WERI-Rb-1 (cell line): Measurements from ENCODE around the gene ZDHHC11.
"Not testable (repeated sequence)": the region's sequence is repeated elsewhere in the genome, so short reads cannot be mapped to it uniquely, and the experiment has no call there.

ENCODE experiments used
- DNase-seq: peaks from one replicate; pipeline ENCODE4 v3.0.0-alpha.2; 2020
- H3K27ac ChIP-seq: fragments of 250-450 bp; sonication (Bioruptor Pico); 2 replicates; pipeline ENCODE4 v1.5.1; 2020; ENCODE audit warnings: mild to moderate bottlenecking, moderate library complexity
- H3K27me3 ChIP-seq: fragments of 250-450 bp; sonication (Bioruptor Pico); 2 replicates; pipeline ENCODE4 v1.5.1; 2021; ENCODE audit warnings: mild to moderate bottlenecking, low read depth, moderate library complexity; ENCODE audit not compliant: insufficient read depth, severe bottlenecking
- H3K36me3 ChIP-seq: fragments of 250-450 bp; sonication (Bioruptor Pico); 2 replicates; pipeline ENCODE4 v1.5.1; 2020; ENCODE audit warnings: mild to moderate bottlenecking, moderate library complexity
- H3K4me3 ChIP-seq: 2 replicates; pipeline ENCODE4 v1.5.1; 2011; ENCODE audit warnings: low read depth, mild to moderate bottlenecking, control low read depth, low read length
- H3K9me3 ChIP-seq: fragments of 250-450 bp; sonication (Bioruptor Pico); 2 replicates; pipeline ENCODE4 v1.5.1; 2021; ENCODE audit warnings: mild to moderate bottlenecking, moderate library complexity; ENCODE audit not compliant: severe bottlenecking
- TF ChIP-seq, protein P1 (sequence below): IDR thresholded peaks from 2 replicates; pipeline ENCODE4 v1.5.1; 2011; ENCODE audit warnings: low read depth, mild to moderate bottlenecking, control low read depth, inconsistent platforms, low read length

ZDHHC11 gene

DNA sequence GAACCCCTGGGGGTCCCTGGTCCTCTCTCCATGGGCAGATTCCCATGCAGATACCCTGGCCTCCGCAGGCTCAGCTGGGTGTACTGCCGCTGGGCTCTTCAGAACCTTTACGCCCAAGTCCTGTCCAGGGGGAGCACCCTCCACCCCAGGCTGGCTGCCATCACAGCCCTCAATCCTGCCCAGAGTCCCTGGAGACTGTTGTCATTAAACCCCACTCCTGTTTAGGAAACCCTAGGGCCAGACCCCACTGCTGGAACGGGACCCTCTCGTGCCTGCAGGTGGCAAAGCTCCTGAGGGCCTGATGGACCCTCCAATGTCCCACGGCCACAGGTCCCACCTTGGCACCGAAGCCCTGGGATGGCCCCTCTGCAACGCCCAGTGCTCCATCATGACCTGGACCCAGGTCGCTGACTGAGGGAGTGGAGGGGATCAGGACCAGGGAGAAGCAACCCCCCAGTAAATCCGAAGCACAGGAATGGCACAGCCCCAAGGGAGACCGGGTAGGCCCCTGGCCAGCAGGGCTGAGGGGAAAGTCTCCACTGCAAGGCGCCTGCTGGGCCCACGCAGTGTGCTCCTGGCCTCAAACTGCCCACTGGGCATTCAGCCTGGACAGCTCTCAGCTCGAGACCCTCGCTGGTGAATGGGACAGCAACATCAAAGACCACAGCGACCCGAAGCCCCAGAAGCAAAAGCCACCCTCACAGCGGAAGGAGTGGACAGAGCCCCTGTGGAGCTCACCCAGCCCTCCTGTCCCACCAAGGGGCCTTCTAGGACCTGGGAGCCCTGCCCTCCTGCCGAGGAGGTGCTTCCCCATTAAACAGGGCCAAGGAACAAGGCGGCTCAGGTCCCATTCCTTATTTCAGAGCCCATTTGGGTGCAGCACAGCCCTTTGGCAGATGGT lies 74.6 kb downstream of the ZDHHC11 start:
- no peak overlapping the region for H3K4me3 ChIP-seq
- DNase-seq = no peak
- TF ChIP-seq, protein P1, sequence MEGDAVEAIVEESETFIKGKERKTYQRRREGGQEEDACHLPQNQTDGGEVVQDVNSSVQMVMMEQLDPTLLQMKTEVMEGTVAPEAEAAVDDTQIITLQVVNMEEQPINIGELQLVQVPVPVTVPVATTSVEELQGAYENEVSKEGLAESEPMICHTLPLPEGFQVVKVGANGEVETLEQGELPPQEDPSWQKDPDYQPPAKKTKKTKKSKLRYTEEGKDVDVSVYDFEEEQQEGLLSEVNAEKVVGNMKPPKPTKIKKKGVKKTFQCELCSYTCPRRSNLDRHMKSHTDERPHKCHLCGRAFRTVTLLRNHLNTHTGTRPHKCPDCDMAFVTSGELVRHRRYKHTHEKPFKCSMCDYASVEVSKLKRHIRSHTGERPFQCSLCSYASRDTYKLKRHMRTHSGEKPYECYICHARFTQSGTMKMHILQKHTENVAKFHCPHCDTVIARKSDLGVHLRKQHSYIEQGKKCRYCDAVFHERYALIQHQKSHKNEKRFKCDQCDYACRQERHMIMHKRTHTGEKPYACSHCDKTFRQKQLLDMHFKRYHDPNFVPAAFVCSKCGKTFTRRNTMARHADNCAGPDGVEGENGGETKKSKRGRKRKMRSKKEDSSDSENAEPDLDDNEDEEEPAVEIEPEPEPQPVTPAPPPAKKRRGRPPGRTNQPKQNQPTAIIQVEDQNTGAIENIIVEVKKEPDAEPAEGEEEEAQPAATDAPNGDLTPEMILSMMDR = no peak
- H3K9me3 ChIP-seq = peaks cover 8% of the 10 kb centered on the region
- H3K36me3 ChIP-seq = no peaks in the 10 kb centered on the region
- no peak overlapping the region for H3K27ac ChIP-seq
- H3K27me3 ChIP-seq = peaks cover 22% of the 10 kb centered on the region

DNA sequence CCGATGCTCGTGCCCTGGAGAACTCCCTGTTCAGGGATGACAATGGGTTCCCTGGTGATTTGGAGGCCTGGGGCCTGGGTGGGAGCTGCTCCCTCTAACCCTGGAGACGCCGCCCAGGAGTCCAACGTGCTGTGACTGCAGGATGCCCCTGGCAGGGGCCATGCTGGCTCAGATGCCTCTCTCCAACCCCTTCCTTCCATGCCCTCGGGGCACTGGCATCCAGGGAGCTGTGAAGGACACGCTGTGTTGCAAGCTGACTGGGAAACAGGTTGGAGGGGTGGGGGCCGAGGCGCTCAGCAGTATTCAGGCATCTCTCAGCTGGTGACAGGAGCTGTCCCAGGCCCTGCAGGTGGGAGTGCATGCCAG lies 75.2 kb downstream of the ZDHHC11 start:
- not testable (repeated sequence) for H3K4me3 ChIP-seq, H3K9me3 ChIP-seq, H3K27ac ChIP-seq, H3K36me3 ChIP-seq, DNase-seq
- H3K27me3 ChIP-seq = peaks cover 22% of the 10 kb centered on the region

DNA sequence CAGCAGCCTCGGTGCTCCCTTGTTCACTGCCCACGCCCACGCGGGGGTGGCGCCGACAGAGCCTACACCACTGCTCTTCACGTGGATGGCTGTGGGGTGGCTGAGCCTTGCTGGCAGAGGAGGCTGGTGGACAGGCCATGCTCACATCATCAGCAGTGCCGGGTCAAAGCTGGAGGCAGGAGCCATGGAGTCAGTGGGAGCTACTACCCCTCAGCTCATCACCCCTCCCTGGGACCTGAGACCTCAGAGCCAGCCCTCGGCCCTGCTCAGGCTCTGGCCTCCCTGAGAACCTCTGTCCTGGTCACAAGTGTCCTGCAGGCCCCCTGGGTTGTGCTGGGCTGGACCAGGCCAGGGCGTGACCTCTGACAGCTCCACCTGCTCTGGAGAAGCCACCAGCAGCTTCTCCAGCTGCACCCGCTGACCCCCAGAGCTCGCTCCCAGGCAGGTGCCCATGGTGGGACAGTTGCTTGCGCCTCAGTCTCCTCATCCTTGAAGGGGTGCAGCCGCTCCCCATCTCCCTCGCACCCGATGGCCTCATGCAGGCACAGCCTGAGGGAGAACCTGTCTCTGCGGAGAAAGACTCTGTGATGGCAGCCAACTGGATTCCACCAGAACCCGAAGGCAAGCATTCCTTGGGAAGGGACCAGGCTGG lies 75.8 kb downstream of the ZDHHC11 start:
- H3K4me3 ChIP-seq, H3K9me3 ChIP-seq, DNase-seq, H3K36me3 ChIP-seq, H3K27ac ChIP-seq: not testable (repeated sequence)
- H3K27me3 ChIP-seq = peaks cover 21% of the 10 kb centered on the region

DNA sequence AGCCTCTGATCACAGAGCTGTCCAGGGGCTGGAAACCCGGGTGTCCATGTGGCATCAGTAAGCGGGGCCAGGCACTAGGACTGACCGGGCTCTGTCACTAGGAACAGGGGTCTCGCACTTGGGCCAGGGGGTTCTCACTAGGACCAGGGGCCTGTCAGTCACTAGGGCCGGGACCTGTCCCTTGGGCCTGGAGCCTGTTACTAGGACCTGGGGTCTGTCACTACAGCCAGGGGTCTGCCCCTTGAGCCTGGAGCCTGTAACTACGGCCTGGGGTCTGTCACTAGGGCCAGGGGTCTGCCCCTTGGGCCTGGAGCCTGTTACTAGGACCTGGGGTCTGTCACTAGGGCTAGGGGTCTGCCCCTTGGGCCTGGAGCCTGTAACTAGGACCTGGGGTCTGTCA lies 76.5 kb downstream of the ZDHHC11 start:
- not testable (repeated sequence) for H3K36me3 ChIP-seq, H3K4me3 ChIP-seq, H3K27ac ChIP-seq, H3K9me3 ChIP-seq, DNase-seq
- peaks cover 21% of the 10 kb centered on the region for H3K27me3 ChIP-seq

DNA sequence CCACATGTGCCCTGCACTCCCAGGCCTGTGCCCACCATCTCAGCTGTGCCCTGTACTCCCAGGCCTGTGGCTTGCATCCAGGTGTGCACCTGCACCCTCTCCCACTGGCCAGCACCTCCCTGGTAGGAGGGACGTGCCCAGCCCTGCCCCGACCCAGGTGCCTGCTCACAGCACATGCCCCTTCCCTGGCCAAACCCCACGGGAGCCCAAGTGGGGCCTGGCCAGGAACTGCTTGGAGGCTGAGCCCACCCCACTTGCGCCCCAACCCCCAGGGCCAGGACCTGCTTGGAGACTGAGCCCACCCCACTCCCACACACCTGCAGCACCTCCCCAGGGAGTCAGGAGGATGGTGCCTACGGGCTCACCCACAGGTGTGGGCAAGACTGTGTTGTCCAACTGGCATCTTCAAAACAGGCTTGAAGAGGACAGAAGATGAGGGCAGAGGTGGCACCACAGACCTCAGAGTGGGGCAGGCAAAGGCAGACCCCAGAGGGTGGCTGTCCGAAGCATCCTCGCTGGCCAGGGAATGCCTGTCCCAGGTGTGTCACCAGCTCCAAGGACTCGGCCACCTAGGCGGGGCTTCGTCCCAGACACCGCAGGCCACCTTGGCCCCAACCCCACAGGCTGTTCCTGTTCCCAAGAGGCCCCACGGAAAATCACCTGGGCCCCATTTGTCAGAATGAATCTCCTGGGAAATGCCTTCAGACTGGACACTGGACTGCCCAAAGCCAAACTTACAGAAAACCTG lies 77.1 kb downstream of the ZDHHC11 start:
- no peak for DNase-seq

DNA sequence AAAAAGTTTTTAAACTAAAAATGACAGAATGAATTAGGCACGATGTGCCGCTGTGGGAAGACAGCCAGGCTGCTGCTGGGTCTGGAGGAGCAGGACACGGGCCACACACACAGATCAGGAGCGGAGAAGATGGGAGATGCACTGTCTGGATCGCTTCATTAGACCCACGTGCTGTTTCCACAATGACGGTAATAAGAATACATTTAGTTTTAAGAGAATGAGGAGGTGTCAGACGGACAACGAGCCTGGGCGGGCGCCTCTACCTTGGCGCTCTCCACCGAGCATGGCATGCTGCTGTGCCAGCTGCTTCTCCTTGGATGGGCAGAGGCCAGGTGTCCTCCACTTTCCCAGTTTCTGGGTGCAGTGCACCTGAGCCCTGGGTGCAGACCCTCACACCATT lies 77.9 kb downstream of the ZDHHC11 start:
- H3K4me3 ChIP-seq, H3K36me3 ChIP-seq, H3K9me3 ChIP-seq, DNase-seq, H3K27ac ChIP-seq: not testable (repeated sequence)
- peaks cover 20% of the 10 kb centered on the region for H3K27me3 ChIP-seq

More for the DNA sequence above, 77.1 kb downstream of the ZDHHC11 start:
- Histone ChIP-seq H3K27ac (no peak overlapping the region), H3K36me3 (no peaks in the 10 kb centered on the region), H3K27me3 (peaks cover 21% of the 10 kb centered on the region), H3K4me3 (no peak overlapping the region), H3K9me3 (peaks cover 8% of the 10 kb centered on the region)
- TF ChIP-seq, protein P1 = no peak

DNA sequence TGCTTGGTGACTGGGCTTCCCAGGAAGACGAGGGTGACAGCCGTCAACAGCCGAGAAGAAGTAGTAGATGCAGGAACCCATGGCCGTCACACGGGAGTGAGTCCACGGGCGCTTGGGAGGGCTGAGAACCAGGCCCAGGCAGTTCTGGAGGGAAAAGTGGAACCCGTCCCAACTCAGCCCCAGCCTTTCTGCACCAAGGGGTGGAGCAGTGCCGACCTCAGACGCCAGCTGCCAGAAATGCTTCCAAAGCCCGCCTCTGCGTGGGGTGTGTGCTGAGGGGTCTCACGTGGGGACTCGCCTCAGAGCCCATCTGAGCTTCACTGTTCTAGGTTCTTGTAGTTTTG lies 78.3 kb downstream of the ZDHHC11 start:
- not testable (repeated sequence) for H3K27ac ChIP-seq, DNase-seq, H3K4me3 ChIP-seq, H3K9me3 ChIP-seq, H3K36me3 ChIP-seq
- H3K27me3 ChIP-seq = peaks cover 16% of the 10 kb centered on the region

DNA sequence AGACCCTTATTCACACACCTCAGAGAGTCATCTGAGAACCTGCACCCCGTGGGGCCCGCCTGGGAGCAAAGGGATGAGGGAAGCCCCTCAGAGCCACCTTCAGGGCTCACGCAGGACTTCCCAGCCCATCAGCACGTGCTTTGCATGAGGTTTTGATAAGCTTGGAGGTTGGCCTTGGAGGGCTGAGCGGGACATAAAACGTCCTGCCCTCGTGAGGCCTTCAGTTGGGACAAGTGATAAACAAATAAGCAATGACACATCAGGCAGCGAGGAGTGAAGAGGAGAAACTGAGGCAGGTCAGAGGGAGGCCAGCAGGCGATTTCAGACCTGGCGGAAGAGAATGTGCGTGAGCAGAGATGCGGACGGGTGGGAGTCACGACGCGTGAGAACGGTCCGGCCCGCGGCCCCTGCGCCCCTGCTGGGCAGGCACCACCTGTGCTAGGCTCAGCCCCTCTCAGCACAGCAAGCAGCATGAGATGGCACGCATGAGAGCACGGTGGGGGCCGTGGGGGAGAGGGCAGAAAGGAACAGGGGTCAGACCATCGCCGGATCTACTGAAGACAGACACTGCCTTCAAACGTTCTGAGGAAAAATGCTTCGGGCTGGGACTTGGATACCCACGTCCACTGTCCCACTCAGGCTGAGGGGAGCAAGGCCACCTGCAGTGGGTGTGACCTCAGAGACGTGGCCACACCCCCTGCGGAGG lies 78.8 kb downstream of the ZDHHC11 start:
- H3K9me3 ChIP-seq, DNase-seq, H3K27ac ChIP-seq, H3K4me3 ChIP-seq, H3K36me3 ChIP-seq: not testable (repeated sequence)
- H3K27me3 ChIP-seq = peaks cover 13% of the 10 kb centered on the region

DNA sequence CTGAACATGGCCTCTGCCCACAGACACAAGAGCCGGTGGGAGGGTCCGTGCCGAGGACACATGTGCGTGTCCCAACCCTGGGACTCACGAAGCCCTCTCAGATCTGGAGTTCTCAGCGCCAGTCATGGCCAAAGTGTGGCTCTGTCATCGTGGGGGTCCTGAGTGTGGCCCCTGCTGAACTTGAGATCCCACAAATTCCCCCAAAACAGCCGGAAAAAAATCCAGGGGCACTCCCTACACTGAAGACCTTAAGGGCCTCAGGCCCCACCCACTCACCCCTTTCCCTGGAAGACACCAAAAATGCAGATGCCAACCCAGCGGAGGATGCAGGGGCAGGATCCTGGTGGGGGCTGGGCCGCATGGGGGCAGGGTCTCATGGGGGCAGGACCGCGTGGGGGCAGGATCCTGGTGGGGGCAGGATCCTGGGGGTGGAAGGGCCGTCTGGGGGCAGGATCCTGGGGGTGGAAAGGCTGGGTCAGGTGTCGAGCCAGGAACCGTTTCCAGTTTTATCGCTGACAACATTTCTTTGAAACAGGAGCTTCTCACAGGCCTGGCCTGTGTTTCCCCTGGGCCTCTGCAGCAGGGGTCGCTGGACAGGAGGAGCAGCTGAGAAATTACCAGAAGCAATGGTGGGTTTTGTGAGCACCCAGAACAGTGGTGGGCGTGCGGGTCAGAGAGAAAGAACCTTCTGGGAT lies 79.6 kb downstream of the ZDHHC11 start:
- DNase-seq, H3K27ac ChIP-seq, H3K4me3 ChIP-seq, H3K9me3 ChIP-seq, H3K27me3 ChIP-seq, H3K36me3 ChIP-seq: not testable (repeated sequence)

DNA sequence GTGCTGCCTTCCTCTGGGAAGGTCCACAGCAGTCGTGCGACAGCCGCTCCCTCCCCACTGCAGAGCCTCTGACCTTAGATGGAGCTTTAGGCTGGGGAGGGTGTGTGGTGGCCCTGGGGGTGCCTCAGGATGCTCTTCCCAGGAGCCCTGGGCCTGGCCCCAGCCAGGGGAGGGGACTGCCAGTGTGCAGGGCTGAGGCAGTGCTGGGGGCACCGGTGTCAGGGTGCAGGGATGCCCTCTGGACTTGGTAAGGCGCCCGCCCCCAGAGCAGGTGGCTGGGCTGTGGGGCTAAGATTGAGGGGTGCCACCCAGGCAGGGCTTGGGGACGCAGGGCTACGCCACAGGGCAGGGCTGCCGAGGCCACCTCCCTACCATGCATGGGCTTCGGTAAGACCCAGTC lies 80.2 kb downstream of the ZDHHC11 start:
- H3K36me3 ChIP-seq, H3K9me3 ChIP-seq, H3K27ac ChIP-seq, H3K4me3 ChIP-seq, DNase-seq: not testable (repeated sequence)
- H3K27me3 ChIP-seq = peaks cover 14% of the 10 kb centered on the region

DNA sequence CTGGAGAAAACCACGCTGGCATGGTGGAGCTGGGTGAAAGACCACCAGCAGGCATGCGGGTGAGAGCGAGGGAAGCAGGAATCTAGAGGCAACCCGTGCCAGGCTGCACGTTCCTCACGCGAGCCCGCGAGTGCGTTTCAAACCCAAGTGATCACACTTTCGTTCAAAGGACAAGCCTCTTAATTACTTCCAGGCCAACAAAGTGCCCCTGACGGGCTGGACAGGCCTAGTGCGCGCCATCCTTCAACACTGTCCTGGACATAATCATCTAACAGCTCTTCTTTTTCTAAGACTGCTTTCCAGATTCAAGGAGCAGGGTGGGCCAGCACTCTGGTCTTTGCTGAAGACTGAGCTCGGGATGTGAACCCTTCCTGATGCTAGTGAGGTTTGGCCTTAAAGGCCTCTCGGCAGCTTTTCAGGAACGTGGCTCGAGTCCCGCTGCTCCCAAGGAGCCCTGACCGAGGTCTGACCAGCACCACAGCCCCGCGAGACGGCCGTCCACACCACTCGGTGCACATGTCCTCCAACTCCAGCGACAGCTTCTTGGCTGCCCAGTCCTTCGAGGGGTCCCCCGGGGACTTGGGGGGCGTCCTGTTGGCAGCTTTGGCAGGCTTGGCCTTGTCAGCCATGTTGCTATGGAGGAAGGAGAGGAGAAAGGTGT lies 81.2 kb downstream of the ZDHHC11 start:
- not testable (repeated sequence) for H3K4me3 ChIP-seq, H3K27ac ChIP-seq, H3K9me3 ChIP-seq, H3K36me3 ChIP-seq, DNase-seq
- peaks cover 18% of the 10 kb centered on the region for H3K27me3 ChIP-seq
